Hepatocyte (in vitro differentiated cells): Measurements from ENCODE around the gene DNAJC5. TPM values are rescaled to one million over a fixed set of nuclear protein-coding genes. Genes with fewer than 3 reads are reported as not detected.

ENCODE experiments used
- DNase-seq: peaks from one replicate; pipeline ENCODE4 v3.0.0-alpha.2; 2016; ENCODE audit warnings: low spot score
- H2AFZ ChIP-seq: fragments of 200-600 bp; sonication (generic); 2 replicates; pipeline ENCODE4 v1.6.0; 2016; ENCODE audit warnings: antibody characterized with exemption, mild to moderate bottlenecking
- H3K27ac ChIP-seq: fragments of 200-600 bp; sonication (generic); 2 replicates; pipeline ENCODE4 v1.5.1; 2016; ENCODE audit warnings: mild to moderate bottlenecking
- H3K27me3 ChIP-seq: fragments of 200-600 bp; sonication (generic); 2 replicates; pipeline ENCODE4 v1.6.1; 2016
- H3K36me3 ChIP-seq: fragments of 200-600 bp; sonication (generic); replicated peaks from 2 replicates; pipeline ENCODE4 v1.5.1; 2016; ENCODE audit warnings: low read depth; ENCODE audit not compliant: insufficient read depth
- H3K4me1 ChIP-seq: fragments of 200-600 bp; sonication (generic); 2 replicates; pipeline ENCODE4 v1.5.1; 2016; ENCODE audit warnings: mild to moderate bottlenecking, moderate library complexity; ENCODE audit not compliant: insufficient read depth
- H3K4me2 ChIP-seq: fragments of 200-600 bp; sonication (generic); 2 replicates; pipeline ENCODE4 v1.6.0; 2016
- H3K4me3 ChIP-seq: fragments of 200-600 bp; sonication (generic); 2 replicates; pipeline ENCODE4 v1.5.1; 2016; ENCODE audit warnings: mild to moderate bottlenecking
- H3K79me2 ChIP-seq: fragments of 200-600 bp; sonication (generic); 2 replicates; pipeline ENCODE4 v1.6.0; 2017; ENCODE audit warnings: mild to moderate bottlenecking
- H3K9me2 ChIP-seq: fragments of 200-600 bp; sonication (generic); replicated peaks from 2 replicates; pipeline ENCODE4 v1.6.0; 2017; ENCODE audit warnings: mild to moderate bottlenecking; ENCODE audit not compliant: insufficient read depth
- H3K9me3 ChIP-seq: fragments of 200-600 bp; sonication (generic); 2 replicates; pipeline ENCODE4 v1.5.1; 2016; ENCODE audit warnings: low read depth, mild to moderate bottlenecking
- H4K20me1 ChIP-seq: fragments of 200-600 bp; sonication (generic); 2 replicates; pipeline ENCODE4 v1.6.0; 2016; ENCODE audit warnings: mild to moderate bottlenecking; ENCODE audit not compliant: insufficient read depth, poor library complexity, severe bottlenecking
- EZH2 ChIP-seq: fragments of 200-600 bp; sonication (generic); IDR thresholded peaks from 2 replicates; pipeline ENCODE4 v1.6.1; 2016; ENCODE audit warnings: antibody characterized with exemption, mild to moderate bottlenecking, borderline replicate concordance
- EZH2phosphoT487 ChIP-seq: fragments of 200-600 bp; sonication (generic); IDR thresholded peaks from one replicate; pipeline ENCODE4 v1.6.1; 2018; ENCODE audit warnings: antibody characterized with exemption, mild to moderate bottlenecking, low read depth, moderate library complexity; ENCODE audit not compliant: unreplicated experiment, severe bottlenecking
- WGBS: methylation state at CpG from one replicate; pipeline ENCODE4 v1.1.6; 2016; ENCODE audit warnings: low lambda C conversion rate; ENCODE audit errors: missing lambda C conversion rate; 5-methylcytosine and 5-hydroxymethylcytosine counted together
- polyA plus RNA-seq: library from polyadenylated mRNA; unstranded; fragments of >200 nt; fragmentation: Nextera tagmentation; extraction: Ambion mirVana; gene quantifications from 2 replicates; pipeline ENCODE4 v1.2.1, GENCODE V29; 2016
- total RNA-seq: library from RNA; depleted of rRNA; stranded (reverse); fragments of >200 nt; gene quantifications from 2 replicates; pipeline ENCODE4 v1.2.3, GENCODE V29; 2014
- TF ChIP-seq, protein P1 (sequence below): fragments of 200-600 bp; sonication (generic); IDR thresholded peaks from 2 replicates; pipeline ENCODE4 v1.5.1; 2016; ENCODE audit warnings: antibody characterized with exemption, mild to moderate bottlenecking; ENCODE audit not compliant: poor library complexity

The DNAJC5 gene
- total and polyA plus RNA-seq, 2 experiments from 2014 or later: 10.2 to 39.6 TPM

DNA sequence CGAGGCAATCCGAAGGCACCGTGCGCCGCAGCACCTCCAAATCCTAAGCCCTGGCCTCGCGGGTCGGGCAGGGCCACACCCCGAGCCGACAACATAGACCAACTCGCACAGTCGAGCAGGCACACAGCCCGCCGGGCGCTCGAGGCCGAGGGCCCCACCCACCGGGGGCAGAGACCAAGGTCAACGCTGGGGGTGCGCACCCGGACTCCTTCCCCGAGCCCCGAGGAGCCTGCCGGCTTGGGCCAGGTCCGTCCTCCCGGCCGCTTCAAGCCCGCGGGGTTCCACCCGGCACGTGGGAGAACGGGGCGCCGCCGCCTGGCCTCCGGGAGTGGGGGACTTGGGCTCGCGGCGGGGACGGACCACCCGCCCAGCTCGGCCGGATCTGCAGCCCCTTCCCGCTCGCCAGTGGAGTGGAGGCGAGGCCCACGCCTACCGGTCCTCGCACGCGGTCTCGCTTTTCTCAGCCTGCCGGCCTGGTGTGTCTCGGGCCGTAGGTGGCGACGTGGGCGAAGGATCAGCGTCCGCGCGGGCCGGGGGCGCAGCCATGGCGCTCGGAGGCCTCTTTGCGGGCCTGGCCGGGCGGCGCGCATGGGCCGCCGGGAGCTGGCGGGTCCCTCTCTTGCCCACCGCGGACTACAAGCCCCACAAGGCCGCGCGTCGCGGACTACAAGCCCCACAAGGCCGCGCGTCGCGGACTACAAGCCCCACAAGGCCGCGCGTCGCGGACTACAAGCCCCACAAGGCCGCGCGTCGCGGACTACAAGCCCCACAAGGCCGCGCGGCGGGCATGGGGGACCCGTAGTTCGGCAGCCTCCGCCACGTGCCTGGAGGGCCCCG lies 61.1 kb downstream of the DNAJC5 start, which contains the start of gene UCKL1:
Gene UCKL1, minus strand, starts transcription at position 590 of the 837 bp plus-strand sequence. Its CDS starts 44 bp downstream, at position 546.
- H3K4me1 ChIP-seq: peaks cover 15% of the 10 kb centered on the region
- peak within 1 kb of the TSS; percentile 98 for H3K27ac ChIP-seq
- DNase-seq: peak; percentile 96
- peak within 1 kb of the TSS; percentile 96 for H3K4me3 ChIP-seq
- WGBS: 1% methylated on average over 49 of the region's 105 CpGs
- peaks cover 51% of the 10 kb centered on the region for H3K79me2 ChIP-seq
- peak within 1 kb of the TSS; percentile 87 for H2AFZ ChIP-seq
- H3K4me2 ChIP-seq: peak within 1 kb of the TSS; percentile 92
- no peaks in the 10 kb centered on the region for H3K9me2 ChIP-seq
- no peaks in the 10 kb centered on the region for H3K9me3 ChIP-seq
- H3K27me3 ChIP-seq: no peaks in the 10 kb centered on the region
- H3K36me3 ChIP-seq: no peaks in the 10 kb centered on the region
- TF ChIP-seq EZH2phosphoT487 (no peak), EZH2 (no peak)
- TF ChIP-seq, protein P1, sequence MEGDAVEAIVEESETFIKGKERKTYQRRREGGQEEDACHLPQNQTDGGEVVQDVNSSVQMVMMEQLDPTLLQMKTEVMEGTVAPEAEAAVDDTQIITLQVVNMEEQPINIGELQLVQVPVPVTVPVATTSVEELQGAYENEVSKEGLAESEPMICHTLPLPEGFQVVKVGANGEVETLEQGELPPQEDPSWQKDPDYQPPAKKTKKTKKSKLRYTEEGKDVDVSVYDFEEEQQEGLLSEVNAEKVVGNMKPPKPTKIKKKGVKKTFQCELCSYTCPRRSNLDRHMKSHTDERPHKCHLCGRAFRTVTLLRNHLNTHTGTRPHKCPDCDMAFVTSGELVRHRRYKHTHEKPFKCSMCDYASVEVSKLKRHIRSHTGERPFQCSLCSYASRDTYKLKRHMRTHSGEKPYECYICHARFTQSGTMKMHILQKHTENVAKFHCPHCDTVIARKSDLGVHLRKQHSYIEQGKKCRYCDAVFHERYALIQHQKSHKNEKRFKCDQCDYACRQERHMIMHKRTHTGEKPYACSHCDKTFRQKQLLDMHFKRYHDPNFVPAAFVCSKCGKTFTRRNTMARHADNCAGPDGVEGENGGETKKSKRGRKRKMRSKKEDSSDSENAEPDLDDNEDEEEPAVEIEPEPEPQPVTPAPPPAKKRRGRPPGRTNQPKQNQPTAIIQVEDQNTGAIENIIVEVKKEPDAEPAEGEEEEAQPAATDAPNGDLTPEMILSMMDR: no peak
- peaks cover 40% of the 10 kb centered on the region for H4K20me1 ChIP-seq

DNA sequence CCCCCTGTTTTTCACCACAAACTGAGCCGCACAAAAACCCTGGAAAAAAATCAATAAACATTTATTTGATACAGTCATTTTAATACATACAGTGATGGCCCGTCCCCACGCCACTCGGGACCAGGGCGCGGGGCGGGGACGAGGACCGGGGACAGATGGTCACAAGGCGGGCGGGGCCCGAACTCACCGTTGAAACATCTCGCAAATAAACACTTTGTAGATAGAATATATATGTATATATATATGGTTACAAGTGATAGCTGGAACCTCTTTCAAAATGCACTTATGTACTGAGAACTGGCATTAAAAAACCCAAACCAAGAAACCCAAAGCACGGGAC lies 61.7 kb downstream of the DNAJC5 start:
- peaks cover 45% of the 10 kb centered on the region for H3K79me2 ChIP-seq
- H3K36me3 ChIP-seq: no peaks in the 10 kb centered on the region
- H4K20me1 ChIP-seq: peaks cover 34% of the 10 kb centered on the region
- no peaks in the 10 kb centered on the region for H3K27me3 ChIP-seq
- H3K9me2 ChIP-seq: no peaks in the 10 kb centered on the region
- TF ChIP-seq, protein P1: no peak
- no peak for TF ChIP-seq EZH2phosphoT487
- no peak for TF ChIP-seq EZH2
- H3K9me3 ChIP-seq: no peaks in the 10 kb centered on the region
- DNase-seq: no peak
- peaks cover 15% of the 10 kb centered on the region for H3K4me1 ChIP-seq
- peak overlapping the region; percentile 29 for H2AFZ ChIP-seq
- peak overlapping the region; percentile 90 for H3K27ac ChIP-seq
- peak overlapping the region; percentile 92 for H3K4me2 ChIP-seq
- WGBS: under 1% methylated on average over 14 of the region's 15 CpGs
- peak overlapping the region; percentile 37 for H3K4me3 ChIP-seq

DNA sequence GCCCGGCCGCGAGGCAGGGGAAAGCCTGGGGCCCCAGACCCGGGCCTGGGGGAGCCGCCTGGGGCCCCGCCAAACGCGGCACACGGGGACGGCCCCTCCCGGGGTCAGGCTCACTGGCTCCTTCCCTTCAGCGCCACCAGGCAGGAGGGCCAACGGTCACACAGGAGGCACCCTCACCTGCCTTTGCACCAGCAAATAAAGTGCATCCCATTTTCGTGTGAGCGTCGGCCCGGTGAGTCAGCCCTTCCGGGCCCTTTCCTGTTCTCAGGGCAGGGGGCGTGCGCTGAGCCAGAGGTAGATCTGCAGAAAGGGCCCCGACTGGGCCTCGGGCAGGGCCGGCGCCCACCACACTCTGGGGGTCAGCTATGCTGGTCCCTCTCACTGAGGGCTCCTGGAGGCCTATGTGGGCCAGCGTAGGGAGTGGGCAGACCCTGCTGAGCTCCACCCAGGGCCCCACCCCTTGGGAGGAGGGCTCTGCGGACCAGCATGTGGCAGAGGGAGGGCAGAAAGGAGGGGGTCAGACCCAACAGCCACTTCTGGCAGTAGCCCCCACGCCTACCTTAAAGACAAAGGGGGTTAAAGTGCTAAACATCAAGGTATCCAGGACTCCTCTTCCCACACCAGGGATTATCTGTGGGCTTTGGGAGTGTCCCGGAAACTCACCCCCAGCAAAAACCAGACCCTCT lies 62.2 kb downstream of the DNAJC5 start:
- H3K27ac ChIP-seq: peak overlapping the region; percentile 90
- H3K4me3 ChIP-seq: peak overlapping the region; percentile 37
- peak; percentile 84 for DNase-seq
- H3K9me2 ChIP-seq: no peaks in the 10 kb centered on the region
- H3K4me2 ChIP-seq: peak overlapping the region; percentile 92
- no peaks in the 10 kb centered on the region for H3K36me3 ChIP-seq
- TF ChIP-seq, protein P1: peak; percentile 7
- no peak for TF ChIP-seq EZH2
- peaks cover 29% of the 10 kb centered on the region for H4K20me1 ChIP-seq
- H3K27me3 ChIP-seq: no peaks in the 10 kb centered on the region
- H3K79me2 ChIP-seq: peaks cover 40% of the 10 kb centered on the region
- 4% methylated on average over 27 of the region's 28 CpGs for whole genome bisulfite sequencing
- H2AFZ ChIP-seq: peak overlapping the region; percentile 29
- H3K9me3 ChIP-seq: no peaks in the 10 kb centered on the region
- H3K4me1 ChIP-seq: peaks cover 15% of the 10 kb centered on the region
